WTC11 (cell line): ENCODE measurements around the gene SMC1B. TPM values are rescaled to one million over a fixed set of nuclear protein-coding genes. Genes with fewer than 3 reads are reported as not detected.

Source experiments
- ATAC-seq: fragments of 200-7000 bp; cut with Tn5 transposase; 2 replicates; pipeline ENCODE4 v1.10.0; 2021; ENCODE audit warnings: mild to moderate bottlenecking, moderate library complexity
- CTCF ChIA-PET: fragments of 300-600 bp; sonication (Branson Sonifier 250); formaldehyde crosslinking; loops from one replicate; lab custom pipeline; 2021; ENCODE audit warnings: antibody characterized with exemption; lab: Charles Lee
- POLR2A ChIA-PET: fragments of 350-600 bp; sonication (Branson Sonifier 250); formaldehyde crosslinking; loops from one replicate; lab custom pipeline; 2021; ENCODE audit warnings: antibody characterized with exemption; lab: Charles Lee
- DNase-seq: peaks from one replicate; pipeline ENCODE4 v3.0.0; 2021; ENCODE audit warnings: low spot score
- H3K27ac Mint-ChIP-seq: 2 replicates; pipeline ENCODE4 v1.8.0; 2021; ENCODE audit warnings: mixed read lengths
- H3K27me3 Mint-ChIP-seq: 2 replicates; pipeline ENCODE4 v1.8.0; 2021; ENCODE audit warnings: low read depth, mild to moderate bottlenecking, moderate library complexity, mixed read lengths
- H3K36me3 Mint-ChIP-seq: 2 replicates; pipeline ENCODE4 v1.8.0; 2021; ENCODE audit warnings: mixed read lengths
- H3K4me1 Mint-ChIP-seq: 2 replicates; pipeline ENCODE4 v1.8.0; 2022; ENCODE audit warnings: mixed read lengths
- H3K4me3 Mint-ChIP-seq: 2 replicates; pipeline ENCODE4 v1.8.0; 2021; ENCODE audit warnings: mild to moderate bottlenecking, moderate library complexity, mixed read lengths
- H3K9me3 Mint-ChIP-seq: 2 replicates; pipeline ENCODE4 v1.8.0; 2021; ENCODE audit warnings: mixed read lengths
- AFF4 ChIP-seq: sonication (generic); formaldehyde crosslinking; IDR thresholded peaks from 2 replicates; pipeline ENCODE4 v1.8.1; 2023; ENCODE audit warnings: mild to moderate bottlenecking, missing genetic modification reagents, borderline replicate concordance
- FOXK1 ChIP-seq: sonication (generic); formaldehyde crosslinking; IDR thresholded peaks from 2 replicates; pipeline ENCODE4 v1.8.0; 2022; ENCODE audit warnings: mild to moderate bottlenecking, moderate library complexity, missing genetic modification reagents
- HMGA2 ChIP-seq: fragments of 250-450 bp; sonication (Bioruptor Pico); IDR thresholded peaks from 2 replicates; pipeline ENCODE4 v1.4.0; 2021; ENCODE audit warnings: mild to moderate bottlenecking, moderate library complexity
- JAZF1 ChIP-seq: fragments of 250-450 bp; sonication (Bioruptor Pico); IDR thresholded peaks from 2 replicates; pipeline ENCODE4 v1.9.0; 2021; ENCODE audit warnings: moderate library complexity, mild to moderate bottlenecking, inconsistent platforms
- MAX ChIP-seq: sonication (generic); formaldehyde crosslinking; IDR thresholded peaks from 2 replicates; pipeline ENCODE4 v1.8.0; 2022; ENCODE audit warnings: mild to moderate bottlenecking, missing genetic modification reagents
- MLX ChIP-seq: sonication (generic); formaldehyde crosslinking; IDR thresholded peaks from 2 replicates; pipeline ENCODE4 v1.8.1; 2023; ENCODE audit warnings: mild to moderate bottlenecking, missing genetic modification reagents, moderate library complexity
- NR3C1 ChIP-seq: sonication (generic); formaldehyde crosslinking; conservative IDR thresholded peaks from 2 replicates; pipeline ENCODE4 v1.8.1; 2023; ENCODE audit warnings: low read depth, mild to moderate bottlenecking, missing genetic modification reagents
- PREB ChIP-seq: sonication (generic); formaldehyde crosslinking; IDR thresholded peaks from 2 replicates; pipeline ENCODE4 v1.8.1; 2022; ENCODE audit warnings: mild to moderate bottlenecking, missing genetic modification reagents, moderate library complexity, borderline replicate concordance
- SP1 ChIP-seq: sonication (generic); formaldehyde crosslinking; conservative IDR thresholded peaks from 2 replicates; pipeline ENCODE4 v1.8.1; 2022; ENCODE audit warnings: missing genetic modification reagents
- TCF7 ChIP-seq: sonication (generic); formaldehyde crosslinking; IDR thresholded peaks from 2 replicates; pipeline ENCODE4 v1.8.0; 2022; ENCODE audit warnings: mild to moderate bottlenecking, low read depth, missing genetic modification reagents, moderate library complexity
- ZBTB43 ChIP-seq: sonication (generic); formaldehyde crosslinking; IDR thresholded peaks from 2 replicates; pipeline ENCODE4 v1.8.1; 2023; ENCODE audit warnings: mild to moderate bottlenecking, missing genetic modification reagents
- ZNF263 ChIP-seq: sonication (generic); formaldehyde crosslinking; IDR thresholded peaks from 2 replicates; pipeline ENCODE4 v1.8.1; 2022; ENCODE audit warnings: low read depth, mild to moderate bottlenecking, moderate library complexity, missing genetic modification reagents
- ZNF281 ChIP-seq: sonication (generic); formaldehyde crosslinking; IDR thresholded peaks from 2 replicates; pipeline ENCODE4 v1.8.0; 2023; ENCODE audit warnings: mild to moderate bottlenecking, missing genetic modification reagents
- ZNF671 ChIP-seq: fragments of 250-450 bp; sonication (Bioruptor Pico); IDR thresholded peaks from 2 replicates; pipeline ENCODE4 v1.8.0; 2021; ENCODE audit warnings: mild to moderate bottlenecking
- total RNA-seq: library from RNA; stranded (reverse); gene quantifications from 3 replicates; pipeline ENCODE4 v1.2.3, GENCODE V29; 2021

Gene SMC1B
- total RNA-seq, 1 experiment from 2014 or later: 0.07 TPM

- TF ChIP-seq AFF4 (no peak), ZNF671 (CRISPR knock-in tag) (no peak), JAZF1 (no peak), TCF7 (CRISPR knock-in tag) (no peak), MLX (CRISPR knock-in tag) (no peak), ZBTB43 (CRISPR knock-in tag) (no peak), HMGA2 (no peak), MAX (CRISPR knock-in tag) (no peak), SP1 (CRISPR knock-in tag) (no peak), ZNF263 (no peak)
Measured at GRCh38 chr22:45321827-45322226, 91.6 kb downstream of the SMC1B start (continued).

GRCh38 chr22:45320357-45320976 is 92.9 kb downstream of the SMC1B start:
- TF ChIP-seq PREB (CRISPR knock-in tag) (no peak), FOXK1 (no peak), ZNF281 (CRISPR knock-in tag) (no peak), NR3C1 (CRISPR knock-in tag) (no peak)
- H3K27me3 Mint-ChIP-seq: no peaks in the 10 kb centered on the region
- H3K4me3 Mint-ChIP-seq: no peak overlapping the region
- ATAC-seq (no peak), DNase-seq (no peak)
- no peak overlapping the region for H3K27ac Mint-ChIP-seq
- H3K36me3 Mint-ChIP-seq: peaks cover 25% of the 10 kb centered on the region
- ChIA-PET POLR2A (no interaction called here), CTCF (no interaction called here)
- H3K9me3 Mint-ChIP-seq: no peaks in the 10 kb centered on the region
- peaks cover 23% of the 10 kb centered on the region for H3K4me1 Mint-ChIP-seq
